NT2/D1 (cell line): ENCODE measurements around the gene NT5M.

Experiments used
- SUZ12 ChIP-seq: IDR thresholded peaks from 2 replicates; pipeline ENCODE4 v1.6.1; 2011; ENCODE audit not compliant: insufficient read length, insufficient read depth; ENCODE audit errors: extremely low read depth
- YY1 ChIP-seq: IDR thresholded peaks from 2 replicates; pipeline ENCODE4 v1.6.1; 2011; ENCODE audit not compliant: insufficient read length, insufficient read depth
- ZNF274 ChIP-seq: IDR thresholded peaks from 2 replicates; pipeline ENCODE4 v1.6.1; 2011; ENCODE audit warnings: mild to moderate bottlenecking, low read depth, low read length

- TF ChIP-seq YY1 = no peak
- no peak for TF ChIP-seq SUZ12
- no peak for TF ChIP-seq ZNF274
Observed at GRCh38 chr17:17361867-17362539, 58.8 kb downstream of the NT5M start.
